ENCODE data around the gene PLAAT3. TPM values are rescaled to one million over a fixed set of nuclear protein-coding genes. Genes with fewer than 3 reads are reported as not detected.

The PLAAT3 gene
- total and polyA plus RNA-seq, 9 donors: 20.5 to 45.5 (median 35.1) TPM

- WGBS (ENCODE audit: insufficient coverage): 68% methylated on average over 5 of the region's 15 CpGs
- peak; percentile 92 for DNase-seq
- Histone ChIP-seq H3K36me3 (ENCODE audit: control insufficient read depth, insufficient read depth, low read length) (no peaks in the 10 kb centered on the region), H3K9me3 (replicated peaks; ENCODE audit: control insufficient read depth, low read depth, low read length) (no peaks in the 10 kb centered on the region), H3K27me3 (ENCODE audit: control insufficient read depth, insufficient read depth, low read length) (no peaks in the 10 kb centered on the region), H3K27ac (ENCODE audit: low read length) (peak overlapping the region; percentile 63), H3K4me3 (ENCODE audit: low read length) (peak overlapping the region; percentile 4), H3K4me1 (ENCODE audit: control insufficient read depth, insufficient read depth, low read length) (peaks cover 16% of the 10 kb centered on the region)
Observed at GRCh38 chr11:63573881-63574855, 40.1 kb downstream of the PLAAT3 start.

- DNase-seq: no peak
- 72% methylated on average over 2 of the region's 3 CpGs for WGBS (ENCODE audit: insufficient coverage)
Observed at GRCh38 chr11:63572026-63572688, 42.1 kb downstream of the PLAAT3 start.

GRCh38 chr11:63569570-63569969 is 44.7 kb downstream of the PLAAT3 start:
- Histone ChIP-seq H3K36me3 (ENCODE audit: control insufficient read depth, insufficient read depth, low read length) (no peaks in the 10 kb centered on the region), H3K4me3 (ENCODE audit: low read length) (no peak overlapping the region), H3K9me3 (replicated peaks; ENCODE audit: control insufficient read depth, low read depth, low read length) (no peaks in the 10 kb centered on the region), H3K4me1 (ENCODE audit: control insufficient read depth, insufficient read depth, low read length) (peaks cover 12% of the 10 kb centered on the region), H3K27ac (ENCODE audit: low read length) (no peak overlapping the region), H3K27me3 (ENCODE audit: control insufficient read depth, insufficient read depth, low read length) (no peaks in the 10 kb centered on the region)
- WGBS (ENCODE audit: insufficient coverage): no CpG with 5 or more reads among the region's 3 CpGs
- DNase-seq: no peak

More at GRCh38 chr11:63572026-63572688, 42.1 kb downstream of the PLAAT3 start:
- peaks cover 16% of the 10 kb centered on the region for H3K4me1 ChIP-seq (ENCODE audit: control insufficient read depth, insufficient read depth, low read length)
- no peaks in the 10 kb centered on the region for H3K27me3 ChIP-seq (ENCODE audit: control insufficient read depth, insufficient read depth, low read length)
- H3K36me3 ChIP-seq (ENCODE audit: control insufficient read depth, insufficient read depth, low read length): no peaks in the 10 kb centered on the region
- H3K4me3 ChIP-seq (ENCODE audit: low read length): no peak overlapping the region
- H3K9me3 ChIP-seq (replicated peaks; ENCODE audit: control insufficient read depth, low read depth, low read length): no peaks in the 10 kb centered on the region
- no peak overlapping the region for H3K27ac ChIP-seq (ENCODE audit: low read length)

- no peaks in the 10 kb centered on the region for H3K9me3 ChIP-seq (replicated peaks; ENCODE audit: control insufficient read depth, low read depth, low read length)
- H3K36me3 ChIP-seq (ENCODE audit: control insufficient read depth, insufficient read depth, low read length): no peaks in the 10 kb centered on the region
- peak; percentile 81 for DNase-seq
- no peaks in the 10 kb centered on the region for H3K27me3 ChIP-seq (ENCODE audit: control insufficient read depth, insufficient read depth, low read length)
- peak overlapping the region; percentile 32 for H3K27ac ChIP-seq (ENCODE audit: low read length)
- no peak overlapping the region for H3K4me3 ChIP-seq (ENCODE audit: low read length)
- peaks cover 2% of the 10 kb centered on the region for H3K4me1 ChIP-seq (ENCODE audit: control insufficient read depth, insufficient read depth, low read length)
- WGBS (ENCODE audit: insufficient coverage): 25% methylated on average over 2 of the region's 5 CpGs
Observed at GRCh38 chr11:63567044-63567840, 47.0 kb downstream of the PLAAT3 start.

GRCh38 chr11:63564784-63565350 is 49.4 kb downstream of the PLAAT3 start:
- Histone ChIP-seq H3K4me1 (ENCODE audit: control insufficient read depth, insufficient read depth, low read length) (peaks cover 2% of the 10 kb centered on the region), H3K27me3 (ENCODE audit: control insufficient read depth, insufficient read depth, low read length) (no peaks in the 10 kb centered on the region), H3K9me3 (replicated peaks; ENCODE audit: control insufficient read depth, low read depth, low read length) (no peaks in the 10 kb centered on the region), H3K4me3 (ENCODE audit: low read length) (no peak overlapping the region), H3K36me3 (ENCODE audit: control insufficient read depth, insufficient read depth, low read length) (no peaks in the 10 kb centered on the region), H3K27ac (ENCODE audit: low read length) (no peak overlapping the region)
- no peak for DNase-seq
- WGBS (ENCODE audit: insufficient coverage): 63% methylated on average over 3 of the region's 4 CpGs

- no peak for DNase-seq
- Histone ChIP-seq H3K4me1 (ENCODE audit: control insufficient read depth, insufficient read depth, low read length) (peaks cover 2% of the 10 kb centered on the region), H3K9me3 (replicated peaks; ENCODE audit: control insufficient read depth, low read depth, low read length) (no peaks in the 10 kb centered on the region), H3K4me3 (ENCODE audit: low read length) (no peak overlapping the region), H3K36me3 (ENCODE audit: control insufficient read depth, insufficient read depth, low read length) (no peaks in the 10 kb centered on the region), H3K27ac (ENCODE audit: low read length) (no peak overlapping the region), H3K27me3 (ENCODE audit: control insufficient read depth, insufficient read depth, low read length) (no peaks in the 10 kb centered on the region)
- WGBS (ENCODE audit: insufficient coverage): no CpG with 5 or more reads among the region's 7 CpGs
Observed at GRCh38 chr11:63564056-63564774, 50.0 kb downstream of the PLAAT3 start.

GRCh38 chr11:63563201-63564055 is 50.8 kb downstream of the PLAAT3 start, which contains the start of gene PLAAT2:
PLAAT2 (minus strand) TSS chr11:63563379; CDS start chr11:63563324, 55 bp downstream.
- no peaks in the 10 kb centered on the region for H3K9me3 ChIP-seq (replicated peaks; ENCODE audit: control insufficient read depth, low read depth, low read length)
- 100% methylated on average over 4 of the region's 13 CpGs for WGBS (ENCODE audit: insufficient coverage)
- no peak for DNase-seq
- H3K4me3 ChIP-seq (ENCODE audit: low read length): no peak within 1 kb of the TSS
- no peak within 1 kb of the TSS for H3K27ac ChIP-seq (ENCODE audit: low read length)
- no peaks in the 10 kb centered on the region for H3K27me3 ChIP-seq (ENCODE audit: control insufficient read depth, insufficient read depth, low read length)
- no peaks in the 10 kb centered on the region for H3K36me3 ChIP-seq (ENCODE audit: control insufficient read depth, insufficient read depth, low read length)
- peaks cover 2% of the 10 kb centered on the region for H3K4me1 ChIP-seq (ENCODE audit: control insufficient read depth, insufficient read depth, low read length)

- no peaks in the 10 kb centered on the region for H3K36me3 ChIP-seq (ENCODE audit: control insufficient read depth, insufficient read depth, low read length)
- no peak for DNase-seq
- WGBS (ENCODE audit: insufficient coverage): 83% methylated on average over 1 of the region's 7 CpGs
- no peaks in the 10 kb centered on the region for H3K9me3 ChIP-seq (replicated peaks; ENCODE audit: control insufficient read depth, low read depth, low read length)
- no peaks in the 10 kb centered on the region for H3K4me1 ChIP-seq (ENCODE audit: control insufficient read depth, insufficient read depth, low read length)
- peaks cover 3% of the 10 kb centered on the region for H3K27me3 ChIP-seq (ENCODE audit: control insufficient read depth, insufficient read depth, low read length)
- H3K4me3 ChIP-seq (ENCODE audit: low read length): no peak overlapping the region
- no peak overlapping the region for H3K27ac ChIP-seq (ENCODE audit: low read length)
Observed at GRCh38 chr11:63560506-63561180, 53.6 kb downstream of the PLAAT3 start.
